Mesenchymal stem cell (in vitro differentiated cells and primary cell): ENCODE measurements around the gene GCLM.
"Not testable (repeated sequence)": the region's sequence is repeated elsewhere in the genome, so short reads cannot be mapped to it uniquely, and the experiment has no call there.

Source experiments
- DNase-seq: peaks from one replicate; pipeline ENCODE4 v3.0.0-alpha.2; 2013
- H2AFZ ChIP-seq: one replicate; pipeline ENCODE4 v1.6.1; 2013; ENCODE audit warnings: low read depth, mild to moderate bottlenecking, control low read depth, inconsistent platforms, low read length, moderate library complexity
- H2AK5ac ChIP-seq: 2 replicates; pipeline ENCODE4 v1.6.1; 2013; ENCODE audit warnings: low read length, moderate library complexity, mild to moderate bottlenecking, inconsistent platforms; ENCODE audit not compliant: severe bottlenecking
- H2BK120ac ChIP-seq: one replicate; pipeline ENCODE4 v1.6.1; 2013; ENCODE audit warnings: low read depth, mild to moderate bottlenecking, inconsistent platforms, low read length, moderate library complexity
- H2BK12ac ChIP-seq, 2 experiments: one replicate each; pipeline ENCODE4 v1.6.1; 2013; ENCODE audit warnings: inconsistent platforms in 2 of 2, low read length in 2 of 2, mild to moderate bottlenecking in 2 of 2, moderate library complexity in 2 of 2, control low read depth in 1 of 2
- H2BK15ac ChIP-seq: one replicate; pipeline ENCODE4 v1.6.1; 2013; ENCODE audit warnings: mild to moderate bottlenecking, low read depth, inconsistent platforms; ENCODE audit not compliant: poor library complexity, severe bottlenecking
- H2BK5ac ChIP-seq: 2 replicates; pipeline ENCODE4 v1.6.1; 2013; ENCODE audit warnings: low read depth, mild to moderate bottlenecking, low read length, control low read depth, inconsistent platforms; ENCODE audit not compliant: poor library complexity, severe bottlenecking
- H3K14ac ChIP-seq, 2 experiments: one replicate each; pipeline ENCODE4 v1.6.1; 2013; ENCODE audit warnings: inconsistent platforms in 2 of 2, low read length in 2 of 2, control low read depth in 1 of 2, mild to moderate bottlenecking in 1 of 2, moderate library complexity in 1 of 2
- H3K18ac ChIP-seq, 2 experiments: one replicate each; pipeline ENCODE4 v1.6.1; 2013; ENCODE audit warnings: inconsistent platforms in 2 of 2, low read length in 2 of 2, control low read depth in 1 of 2, low read depth in 1 of 2, mild to moderate bottlenecking in 1 of 2
- H3K23ac ChIP-seq, 2 experiments: one replicate each; pipeline ENCODE4 v1.6.1; 2013; ENCODE audit warnings: inconsistent platforms in 2 of 2, low read length in 2 of 2, mild to moderate bottlenecking in 2 of 2, moderate library complexity in 2 of 2, control low read depth in 1 of 2
- H3K27ac ChIP-seq: 2 replicates; pipeline ENCODE4 v1.5.1; 2013; ENCODE audit warnings: mild to moderate bottlenecking, moderate library complexity, low read length, control low read depth, inconsistent platforms; ENCODE audit not compliant: poor library complexity, severe bottlenecking
- H3K27me3 ChIP-seq, 2 experiments: 2 replicates each; pipeline versions ENCODE4 v1.6.1 to v1.7.0; 2013; ENCODE audit warnings: low read length in 2 of 2, mild to moderate bottlenecking in 2 of 2, moderate library complexity in 2 of 2, control low read depth in 1 of 2, inconsistent platforms in 1 of 2; ENCODE audit not compliant: control insufficient read depth in 1 of 2, insufficient read depth in 1 of 2
- H3K36me3 ChIP-seq, 2 experiments: 2 replicates each; pipeline versions ENCODE4 v1.6.1 to v1.7.0; 2013; ENCODE audit warnings: low read length in 2 of 2, control low read depth in 1 of 2, inconsistent platforms in 1 of 2, low read depth in 1 of 2, mild to moderate bottlenecking in 1 of 2; ENCODE audit not compliant: insufficient read depth in 2 of 2, control insufficient read depth in 1 of 2
- H3K4ac ChIP-seq, 2 experiments: one replicate each; pipeline ENCODE4 v1.6.1; 2013; ENCODE audit warnings: inconsistent platforms in 2 of 2, low read length in 2 of 2, mild to moderate bottlenecking in 2 of 2, moderate library complexity in 2 of 2, control low read depth in 1 of 2, low read depth in 1 of 2
- H3K4me1 ChIP-seq: 2 replicates; pipeline ENCODE4 v1.6.1; 2013; ENCODE audit warnings: low read depth, low read length, control low read depth; ENCODE audit not compliant: control insufficient read depth, insufficient read depth
- H3K4me2 ChIP-seq: 2 replicates; pipeline ENCODE4 v1.6.1; 2013; ENCODE audit warnings: low read length, mild to moderate bottlenecking, inconsistent platforms; ENCODE audit not compliant: poor library complexity, severe bottlenecking
- H3K4me3 ChIP-seq, 2 experiments: 2 replicates each; pipeline versions ENCODE4 v1.5.1 to v1.7.0; 2013; ENCODE audit warnings: low read length in 2 of 2, mild to moderate bottlenecking in 2 of 2, control low read depth in 1 of 2, low read depth in 1 of 2; ENCODE audit not compliant: insufficient read depth in 1 of 2
- H3K79me1 ChIP-seq: replicated peaks from 2 replicates; pipeline ENCODE4 v1.6.1; 2013; ENCODE audit warnings: mild to moderate bottlenecking, control low read depth, low read length, inconsistent platforms; ENCODE audit not compliant: poor library complexity, severe bottlenecking
- H3K9ac ChIP-seq: 2 replicates; pipeline ENCODE4 v1.7.0; 2013; ENCODE audit warnings: mild to moderate bottlenecking, low read length, moderate library complexity
- H3K9me3 ChIP-seq: 2 replicates; pipeline ENCODE4 v1.7.0; 2013; ENCODE audit warnings: mild to moderate bottlenecking, low read length; ENCODE audit not compliant: control insufficient read depth
- H4K8ac ChIP-seq: one replicate; pipeline ENCODE4 v1.6.1; 2013; ENCODE audit warnings: inconsistent platforms, mild to moderate bottlenecking, low read length, moderate library complexity
- H4K91ac ChIP-seq: one replicate; pipeline ENCODE4 v1.6.1; 2013; ENCODE audit warnings: mild to moderate bottlenecking, low read length, inconsistent platforms
- WGBS: methylation state at CpG from one replicate; pipeline ENCODE4 v1.1.7; 2013; ENCODE audit warnings: mixed read lengths; 5-methylcytosine and 5-hydroxymethylcytosine counted together

The GCLM gene

DNA sequence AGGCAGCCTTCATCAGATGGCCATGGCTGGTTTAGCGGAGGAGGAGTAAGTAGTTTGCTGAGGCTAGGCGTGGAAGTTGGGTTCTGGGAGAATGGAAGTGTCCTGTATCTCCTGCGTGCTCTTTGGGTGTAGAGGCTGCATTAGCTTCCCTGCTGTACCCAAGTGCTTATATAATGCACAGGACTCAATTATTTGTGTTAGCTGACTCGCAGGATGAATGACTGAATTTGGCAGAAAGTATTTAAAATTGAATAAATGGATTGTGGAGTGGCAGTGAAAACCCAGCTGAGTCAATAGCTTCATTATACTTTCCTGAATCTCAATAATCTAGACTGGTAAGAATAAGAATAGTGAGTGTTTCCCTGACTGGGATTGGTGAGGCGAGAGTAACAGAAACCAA, 44.0 kb downstream of the GCLM start:
- no peak overlapping the region for H3K18ac ChIP-seq
- no peak overlapping the region for H2BK120ac ChIP-seq
- no peak overlapping the region for H3K4me2 ChIP-seq
- H3K27ac ChIP-seq: no peak overlapping the region
- H3K14ac ChIP-seq: no peak overlapping the region
- no peak for DNase-seq
- 92% methylated on average over 4 of the region's 5 CpGs for WGBS
- H3K4ac ChIP-seq: no peak overlapping the region
- H3K4me1 ChIP-seq: no peaks in the 10 kb centered on the region
- no peak overlapping the region for H2BK15ac ChIP-seq
- H2BK5ac ChIP-seq: no peak overlapping the region
- no peak overlapping the region for H2BK12ac ChIP-seq
- H2AK5ac ChIP-seq: no peak overlapping the region
- no peak overlapping the region for H2AFZ ChIP-seq
- no peak overlapping the region for H3K23ac ChIP-seq
- H3K27me3 ChIP-seq: peaks cover 0 to 2% of the 10 kb centered on the region in 2 experiments
- H3K4me3 ChIP-seq: no peak overlapping the region
- no peaks in the 10 kb centered on the region for H3K79me1 ChIP-seq
- no peak overlapping the region for H3K9ac ChIP-seq
- H3K36me3 ChIP-seq: peaks cover 4 to 27% of the 10 kb centered on the region in 2 experiments
- no peak overlapping the region for H4K91ac ChIP-seq
- no peak overlapping the region for H4K8ac ChIP-seq
- no peaks in the 10 kb centered on the region for H3K9me3 ChIP-seq

DNA sequence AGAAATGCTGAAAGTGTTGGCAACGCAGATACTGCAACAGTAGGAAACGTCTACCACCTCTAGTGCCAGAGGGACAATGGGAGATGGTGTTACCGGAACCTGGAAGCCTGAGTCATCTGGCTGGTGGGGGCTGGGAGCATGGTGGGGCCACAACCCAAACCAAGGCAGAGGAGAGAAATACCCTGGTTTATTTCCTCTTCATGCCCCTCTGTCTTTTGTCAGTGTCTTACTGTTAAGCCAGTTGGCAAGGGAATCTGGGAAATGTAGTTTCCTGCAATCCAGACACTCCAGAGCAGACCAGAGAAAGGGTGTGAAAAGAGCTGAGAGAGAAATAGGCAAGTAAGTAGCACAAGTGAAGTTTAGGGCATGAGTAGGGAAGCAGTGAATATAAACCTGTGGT, 45.1 kb downstream of the GCLM start:
- Histone ChIP-seq H3K79me1 (no peaks in the 10 kb centered on the region), H2AFZ (no peak overlapping the region), H2BK120ac (no peak overlapping the region), H3K4ac (no peak overlapping the region), H3K4me2 (no peak overlapping the region), H2BK5ac (no peak overlapping the region), H3K14ac (no peak overlapping the region), H4K8ac (no peak overlapping the region), H4K91ac (no peak overlapping the region), H2AK5ac (no peak overlapping the region), H3K4me3 (no peak overlapping the region), H3K9ac (no peak overlapping the region), H2BK15ac (no peak overlapping the region), H3K23ac (no peak overlapping the region), H3K4me1 (no peaks in the 10 kb centered on the region), H3K9me3 (no peaks in the 10 kb centered on the region), H3K36me3 (peaks cover 4 to 16% of the 10 kb centered on the region in 2 experiments), H2BK12ac (no peak overlapping the region), H3K27ac (no peak overlapping the region), H3K27me3 (peaks cover 0 to 2% of the 10 kb centered on the region in 2 experiments), H3K18ac (no peak overlapping the region)
- WGBS: 79% methylated on average over 3 of the region's 3 CpGs
- no peak for DNase-seq

DNA sequence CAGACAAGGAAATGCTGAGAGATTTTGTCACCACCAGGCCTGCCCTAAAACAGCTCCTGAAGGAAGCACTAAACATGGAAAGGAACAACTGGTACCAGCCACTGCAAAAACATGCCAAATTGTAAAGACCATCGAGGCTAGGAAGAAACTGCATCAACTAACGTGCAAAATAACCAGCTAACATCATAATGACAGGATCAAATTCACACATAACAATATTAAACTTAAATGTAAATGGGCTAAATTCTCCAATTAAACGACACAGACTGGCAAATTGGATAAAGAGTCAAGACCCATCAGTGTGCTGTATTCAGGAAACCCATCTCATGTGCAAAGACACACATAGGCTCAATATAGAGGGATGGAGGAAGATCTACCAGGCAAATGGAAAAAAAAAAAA, 51.6 kb downstream of the GCLM start:
- 100% methylated on average over 1 of the region's 3 CpGs for WGBS
- not testable (repeated sequence) for H3K4me1 ChIP-seq, H4K8ac ChIP-seq, H3K23ac ChIP-seq, H3K9ac ChIP-seq, H2BK12ac ChIP-seq, H3K14ac ChIP-seq, H3K9me3 ChIP-seq, H3K27ac ChIP-seq, H4K91ac ChIP-seq, DNase-seq, H3K27me3 ChIP-seq, H2AK5ac ChIP-seq, H2BK5ac ChIP-seq, H3K4me3 ChIP-seq, H3K4ac ChIP-seq, H2BK15ac ChIP-seq, H3K18ac ChIP-seq, H3K4me2 ChIP-seq, H3K36me3 ChIP-seq, H3K79me1 ChIP-seq, H2AFZ ChIP-seq, H2BK120ac ChIP-seq

- H3K23ac ChIP-seq, H3K4me2 ChIP-seq, H3K4me3 ChIP-seq, DNase-seq, H3K27ac ChIP-seq, H4K8ac ChIP-seq, H2AK5ac ChIP-seq, H2BK5ac ChIP-seq, H3K9me3 ChIP-seq, H3K27me3 ChIP-seq, H2BK15ac ChIP-seq, H3K4me1 ChIP-seq, H3K9ac ChIP-seq, H3K18ac ChIP-seq, H3K36me3 ChIP-seq, H3K79me1 ChIP-seq, H2AFZ ChIP-seq, H3K4ac ChIP-seq, H2BK12ac ChIP-seq, H3K14ac ChIP-seq, H4K91ac ChIP-seq, H2BK120ac ChIP-seq: not testable (repeated sequence)
- 85% methylated on average over 8 of the region's 9 CpGs for WGBS
These were observed 53.2 kb downstream of the GCLM start for GRCh38 chr1:93855983-93856382.
